Ovary (tissue), 9 donors: ENCODE results near the gene PLEKHJ1. TPM values are rescaled to one million over a fixed set of nuclear protein-coding genes. Genes with fewer than 3 reads are reported as not detected.

Experiments
- DNase-seq, 5 donors: peaks; one replicate each; pipeline ENCODE4 v3.0.0-alpha.2; 2019 to 2020
- H3K27ac ChIP-seq, 2 donors: fragments of 200-600 bp; one replicate each; pipeline versions ENCODE4 v1.5.1 to v1.8.0; 2019 to 2022
- H3K27me3 ChIP-seq: fragments of 200-600 bp; one replicate; pipeline ENCODE4 v1.8.0; 2022
- H3K36me3 ChIP-seq: fragments of 200-600 bp; sonication (generic); one replicate; pipeline ENCODE4 v1.5.1; 2019
- H3K4me1 ChIP-seq: one replicate; pipeline ENCODE4 v1.8.1; 2013; ENCODE audit warnings: mild to moderate bottlenecking, moderate library complexity; ENCODE audit not compliant: insufficient read depth
- H3K4me3 ChIP-seq: fragments of 200-600 bp; sonication (generic); one replicate; pipeline ENCODE4 v1.5.1; 2017
- H3K9me3 ChIP-seq, 2 donors: fragments of 200-600 bp in 1 of 2; sonication (generic) in 1 of 2; one replicate each; pipeline versions ENCODE4 v1.5.1 to v1.8.1; 2013 to 2019; ENCODE audit warnings: mild to moderate bottlenecking in 1 of 2, moderate library complexity in 1 of 2
- CTCF ChIP-seq, 3 donors: fragments of 450-650 bp in 2 of 3; fragments of 200-600 bp in 1 of 3; IDR thresholded peaks; one replicate each; pipeline versions ENCODE4 v1.5.1 to v1.8.0; 2016 to 2022; ENCODE audit warnings: antibody characterized with exemption in 3 of 3, mild to moderate bottlenecking in 1 of 3
- EP300 ChIP-seq: sonication (generic); formaldehyde crosslinking; IDR thresholded peaks from one replicate; pipeline ENCODE4 v1.6.1; 2017; ENCODE audit warnings: antibody characterized with exemption
- POLR2A ChIP-seq: fragments of 450-650 bp; IDR thresholded peaks from one replicate; pipeline ENCODE4 v1.6.1; 2017; ENCODE audit warnings: antibody characterized with exemption, mild to moderate bottlenecking, moderate library complexity
- WGBS, 3 donors: extraction: QIAGEN DNeasy Blood & Tissue Kit in 1 of 3; methylation state at CpG; one replicate each; pipeline versions ENCODE4 v1.1.5 to v1.1.7; 2013 to 2017; 5-methylcytosine and 5-hydroxymethylcytosine counted together
- intact Hi-C, 4 donors: fragments of 100-400 bp; cut with DNase I; formaldehyde crosslinking; loops; one replicate each; pipeline versions ENCODE4 v1.11.0 to v1.15.1; 2022 to 2023
- polyA plus RNA-seq, 2 donors: library from polyadenylated mRNA; stranded (reverse); fragments of 200-250 nt in 1 of 2; fragments of 350-450 nt in 1 of 2; fragmentation: Illumina TruSeq in 1 of 2; extraction: RNeasy Lipid Tissue Mini Kit (QIAGEN cat#74804) in 1 of 2; gene quantifications; one replicate each; pipeline ENCODE4 v1.2.3, GENCODE V29; 2013 to 2014
- total RNA-seq, 7 donors: library from RNA; depleted of rRNA in 2 of 7; stranded (reverse); fragments of >200 nt in 2 of 7; fragmentation: NEBNext Ultra II Directional in 3 of 7; extraction: Animal tissue kit (Norgen Biotek cat#: 25700) in 3 of 7; gene quantifications; one replicate each; pipeline versions ENCODE4 v1.1.0 to v1.2.4, GENCODE V29; 2016 to 2023
- donor health status: DM: no; HTN: no; CAD: no; lungs with moderate emphysema.
- donor health status: DM: no; HTN: no; CAD: no.
- donor health status: Bipolar disorder and iron deficiency.
- donor health status: DM: yes; HTN: yes; CAD: no.
- donor health status: DM: no; HTN: no; CAD: no.
- donor health status: DM: yes; HTN: yes; CAD: no.

Gene PLEKHJ1
- total and polyA plus RNA-seq, 9 donors, result 17.1 to 57.9 (median 46.8) TPM

- DNase-seq, result no peak
- H3K9me3 ChIP-seq, result no peaks in the 10 kb centered on the region
- peak overlapping the region in 1 of 2 donors; percentile 35 for H3K27ac ChIP-seq
- H3K36me3 ChIP-seq, result no peaks in the 10 kb centered on the region
- WGBS, 3 donors, result 89 to 91% (median 90%) methylated on average over 9 of the region's 9 CpGs
- H3K27me3 ChIP-seq, result no peaks in the 10 kb centered on the region
- H3K4me3 ChIP-seq, result no peak overlapping the region
- intact Hi-C loops, result loop anchor here (5.0 to 10.0 kb wide), 7 partner anchors 37 to 341 kb away; partner anchors contain the start of genes DOT1L (in 2 of the 4), PLEKHJ1 (in 2 of the 4), SF3A2 (in 2 of the 4) and AP3D1 (in 1 of the 4)
- H3K4me1 ChIP-seq, result peaks cover 20% of the 10 kb centered on the region
- no peak for TF ChIP-seq POLR2A
- no peak for TF ChIP-seq CTCF (IDR thresholded peaks at IDR 0.05)
- TF ChIP-seq EP300, result no peak
Observed at GRCh38 chr19:2274185-2274711, 38.1 kb upstream of the PLEKHJ1 start.

GRCh38 chr19:2273356-2274184 lies 37.4 kb upstream of the PLEKHJ1 start:
- Histone ChIP-seq H3K36me3 (no peaks in the 10 kb centered on the region), H3K4me1 (peaks cover 20% of the 10 kb centered on the region), H3K27ac (peak overlapping the region; percentile 28 to 35), H3K27me3 (no peaks in the 10 kb centered on the region), H3K4me3 (peak overlapping the region; percentile 17), H3K9me3 (no peaks in the 10 kb centered on the region)
- intact Hi-C loops, result loop anchor here (2.0 to 10.0 kb wide), 8 partner anchors 36 to 341 kb away; partner anchors contain the start of genes PLEKHJ1 (in 3 of the 4), SF3A2 (in 3 of the 4), DOT1L (in 2 of the 4) and AP3D1 (in 1 of the 4)
- WGBS, 3 donors, result 10 to 20% (median 17%) methylated on average over 36 to 45 of the region's 45 CpGs
- peak; percentile 65 to 87 (median 75) for DNase-seq
- TF ChIP-seq EP300, result no peak
- peak; percentile 96 to 99 (median 96) for TF ChIP-seq CTCF (IDR thresholded peaks at IDR 0.05)
- no peak for TF ChIP-seq POLR2A

- WGBS, 3 donors, result 15 to 28% (median 17%) methylated on average over 33 to 43 of the region's 43 CpGs
- TF ChIP-seq CTCF (IDR thresholded peaks at IDR 0.05) (no peak), EP300 (no peak), POLR2A (no peak)
- H3K4me1 ChIP-seq, result peaks cover 25% of the 10 kb centered on the region
Observed at GRCh38 chr19:2271234-2272103, 35.3 kb upstream of the PLEKHJ1 start.

More at GRCh38 chr19:2271234-2272103, 35.3 kb upstream of the PLEKHJ1 start:
- intact Hi-C loops, result loop anchor here (2.0 to 10.0 kb wide), 8 partner anchors 34 to 343 kb away; partner anchors contain the start of genes PLEKHJ1 (in 4 of the 4), SF3A2 (in 4 of the 4), DOT1L (in 2 of the 4) and AP3D1 (in 1 of the 4)
- Histone ChIP-seq H3K27ac (peak overlapping the region; percentile 95 to 99), H3K9me3 (no peaks in the 10 kb centered on the region), H3K27me3 (no peaks in the 10 kb centered on the region), H3K36me3 (no peaks in the 10 kb centered on the region), H3K4me3 (peak overlapping the region; percentile 98)
- peak in 2 of 5 donors; percentile 49 to 57 for DNase-seq
